Body of pancreas (tissue), 4 donors: Measurements from ENCODE around the gene PEMT.

Experiments used
- POLR2A ChIP-seq, 3 donors: fragments of 450-650 bp; IDR thresholded peaks; one replicate each; pipeline ENCODE4 v1.6.1; 2016; ENCODE audit warnings: antibody characterized with exemption in 3 of 3, mild to moderate bottlenecking in 2 of 3
- TF ChIP-seq, protein P1 (sequence below), 7 experiments: fragments of 450-650 bp in 4 of 7; fragments of 200-600 bp in 3 of 7; sonication (generic) in 3 of 7; IDR thresholded peaks; one replicate each; pipeline ENCODE4 v1.5.1; 2016 to 2019; ENCODE audit warnings: antibody characterized with exemption in 7 of 7

DNA sequence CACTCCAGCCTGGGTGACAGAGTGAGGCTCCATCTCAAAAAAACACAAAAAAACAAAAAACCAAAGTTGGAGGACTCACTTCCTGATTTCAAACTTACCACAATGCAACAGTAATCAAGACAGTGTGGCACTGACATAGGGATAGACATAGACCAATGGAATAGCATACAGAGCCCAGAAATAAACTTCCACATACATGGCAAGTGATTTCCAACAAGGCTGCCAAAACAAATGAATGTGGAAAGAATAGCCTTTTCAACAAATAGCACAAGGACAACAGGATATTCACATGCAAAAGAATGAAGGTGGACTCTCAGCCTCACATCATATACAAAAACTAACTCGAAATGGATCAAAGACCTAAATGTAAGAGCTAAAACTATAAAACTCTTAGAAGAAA is 58.5 kb downstream of the PEMT start:
- TF ChIP-seq, protein P1, sequence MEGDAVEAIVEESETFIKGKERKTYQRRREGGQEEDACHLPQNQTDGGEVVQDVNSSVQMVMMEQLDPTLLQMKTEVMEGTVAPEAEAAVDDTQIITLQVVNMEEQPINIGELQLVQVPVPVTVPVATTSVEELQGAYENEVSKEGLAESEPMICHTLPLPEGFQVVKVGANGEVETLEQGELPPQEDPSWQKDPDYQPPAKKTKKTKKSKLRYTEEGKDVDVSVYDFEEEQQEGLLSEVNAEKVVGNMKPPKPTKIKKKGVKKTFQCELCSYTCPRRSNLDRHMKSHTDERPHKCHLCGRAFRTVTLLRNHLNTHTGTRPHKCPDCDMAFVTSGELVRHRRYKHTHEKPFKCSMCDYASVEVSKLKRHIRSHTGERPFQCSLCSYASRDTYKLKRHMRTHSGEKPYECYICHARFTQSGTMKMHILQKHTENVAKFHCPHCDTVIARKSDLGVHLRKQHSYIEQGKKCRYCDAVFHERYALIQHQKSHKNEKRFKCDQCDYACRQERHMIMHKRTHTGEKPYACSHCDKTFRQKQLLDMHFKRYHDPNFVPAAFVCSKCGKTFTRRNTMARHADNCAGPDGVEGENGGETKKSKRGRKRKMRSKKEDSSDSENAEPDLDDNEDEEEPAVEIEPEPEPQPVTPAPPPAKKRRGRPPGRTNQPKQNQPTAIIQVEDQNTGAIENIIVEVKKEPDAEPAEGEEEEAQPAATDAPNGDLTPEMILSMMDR (IDR thresholded peaks at IDR 0.05) = no peak
- TF ChIP-seq POLR2A (IDR thresholded peaks at IDR 0.05) = no peak
